Stimulated activated CD8-positive, alpha-beta memory T cell treated with anti-CD3 and anti-CD28 coated beads, Interleukin-12 subunit alpha, Interleukin-12 subunit beta, amount 100 ng/mL, for 24 hours (primary cell): ENCODE data around the gene SNTG2.

Experiments
- DNase-seq: peaks from one replicate; pipeline ENCODE4 v3.0.0-alpha.2; 2020; ENCODE audit errors: extremely low read depth

The SNTG2 gene

DNA sequence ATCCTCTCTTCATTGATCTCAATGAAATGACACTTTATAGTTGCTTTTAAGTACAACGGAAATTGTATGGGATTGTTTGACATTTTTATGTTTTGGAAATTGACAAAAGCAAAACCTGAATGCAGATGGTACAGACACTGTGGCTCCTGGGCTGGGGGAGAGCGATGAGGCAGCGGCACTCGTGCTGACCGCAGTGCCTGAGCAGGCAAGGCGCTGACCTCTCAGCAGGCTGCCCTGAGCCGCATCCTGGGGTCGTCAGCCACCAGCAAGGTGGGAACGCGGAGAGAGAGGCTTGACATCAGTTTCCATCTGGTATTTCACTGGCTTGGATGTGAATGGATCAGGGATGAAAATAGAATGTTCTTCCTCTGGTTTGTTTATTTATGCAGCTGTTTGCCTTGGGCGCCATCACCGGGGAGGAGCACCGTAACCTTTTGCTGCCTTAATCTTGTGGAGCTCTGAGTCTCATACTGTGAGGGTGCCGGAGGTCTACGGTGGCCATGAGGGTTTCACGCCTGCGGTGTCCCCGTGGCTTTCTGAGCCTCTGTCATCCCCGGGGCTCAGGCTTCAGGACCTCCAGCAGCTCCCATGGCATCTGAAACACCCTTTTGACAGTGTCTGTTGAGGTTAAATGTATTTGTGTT, 367.8 kb downstream of the SNTG2 start:
- DNase-seq, result no peak

- no peak for DNase-seq
Observed at GRCh38 chr2:1319393-1319792, 368.7 kb downstream of the SNTG2 start.

DNA sequence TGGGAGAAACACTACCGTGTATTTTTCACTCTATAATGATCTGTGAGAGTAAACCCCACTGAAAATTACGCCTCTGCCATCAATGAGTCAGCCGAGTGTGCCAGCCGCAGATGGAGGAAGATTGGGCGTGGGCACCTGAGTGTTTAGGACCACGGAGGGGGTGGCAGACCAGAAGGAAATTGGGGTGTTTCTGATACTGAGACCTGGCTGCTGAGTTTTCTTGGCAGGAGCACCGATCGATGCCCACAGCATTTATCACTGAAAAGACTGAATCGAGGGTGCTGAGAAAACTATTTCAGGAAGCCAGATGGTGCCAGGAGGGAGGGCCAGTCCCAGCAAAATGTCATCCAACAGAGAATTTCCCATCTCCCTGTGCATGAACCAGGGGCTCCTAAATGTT, 370.7 kb downstream of the SNTG2 start:
- DNase-seq, result no peak

DNA sequence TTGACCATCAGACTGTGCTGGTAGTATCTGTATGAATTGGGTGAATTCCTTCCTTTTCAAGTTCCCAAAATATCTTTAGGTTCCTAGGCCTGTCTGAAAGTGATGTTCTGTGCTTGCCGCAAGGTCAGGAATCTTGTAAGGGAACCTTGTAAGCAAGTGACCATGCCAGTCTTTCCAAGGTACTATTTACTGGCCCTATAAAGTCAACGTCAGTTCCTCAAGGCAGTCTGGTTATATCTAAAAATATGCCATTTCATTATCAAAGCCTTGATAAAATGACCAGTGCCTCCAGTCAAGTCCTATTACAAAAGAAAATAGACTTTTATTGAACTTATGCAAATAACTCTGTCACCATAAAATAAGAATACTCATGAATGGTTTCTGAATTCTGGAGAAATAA, 374.2 kb downstream of the SNTG2 start:
- no peak for DNase-seq

GRCh38 chr2:1328684-1329083, 378.0 kb downstream of the SNTG2 start:
- DNase-seq, result no peak

DNA sequence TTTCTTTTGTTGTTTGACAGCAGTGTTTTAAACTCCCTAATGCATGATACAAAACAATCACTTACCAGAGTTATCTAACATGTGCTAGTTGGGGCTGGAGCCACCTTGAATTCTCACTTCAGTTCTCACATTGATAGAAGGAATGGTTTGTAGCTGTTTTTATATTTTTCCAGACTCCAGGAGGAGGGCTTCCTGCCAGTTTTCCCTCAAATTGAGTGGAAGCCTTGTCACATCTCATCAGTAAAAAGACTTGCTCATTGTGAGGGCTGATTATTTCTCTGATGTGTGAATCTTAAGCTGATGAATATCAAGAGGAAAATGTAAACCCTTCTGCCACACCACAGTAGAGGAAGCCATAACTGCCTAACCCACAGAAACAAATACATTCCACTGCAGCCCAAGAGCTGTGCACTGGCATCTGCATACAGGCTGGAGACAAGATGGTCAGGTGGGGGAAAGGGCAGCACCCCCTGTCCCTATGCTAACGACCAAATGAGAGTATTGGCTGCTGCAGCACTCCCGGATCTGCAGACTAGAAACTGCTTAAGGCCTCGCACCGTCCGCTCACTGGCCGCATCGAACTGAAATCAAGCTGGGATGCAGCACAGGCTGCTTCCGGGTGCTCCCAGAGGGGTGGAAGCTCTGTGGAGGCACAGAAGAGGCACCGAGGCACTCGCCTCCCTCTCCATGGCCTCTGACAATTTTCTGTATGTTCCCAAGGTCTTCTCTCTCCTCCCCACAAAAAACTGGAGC, 388.9 kb downstream of the SNTG2 start:
- DNase-seq, result no peak

GRCh38 chr2:1340141-1340512, 389.5 kb downstream of the SNTG2 start:
- DNase-seq, result no peak

GRCh38 chr2:1341404-1342120, 390.9 kb downstream of the SNTG2 start:
- DNase-seq, result no peak

DNA sequence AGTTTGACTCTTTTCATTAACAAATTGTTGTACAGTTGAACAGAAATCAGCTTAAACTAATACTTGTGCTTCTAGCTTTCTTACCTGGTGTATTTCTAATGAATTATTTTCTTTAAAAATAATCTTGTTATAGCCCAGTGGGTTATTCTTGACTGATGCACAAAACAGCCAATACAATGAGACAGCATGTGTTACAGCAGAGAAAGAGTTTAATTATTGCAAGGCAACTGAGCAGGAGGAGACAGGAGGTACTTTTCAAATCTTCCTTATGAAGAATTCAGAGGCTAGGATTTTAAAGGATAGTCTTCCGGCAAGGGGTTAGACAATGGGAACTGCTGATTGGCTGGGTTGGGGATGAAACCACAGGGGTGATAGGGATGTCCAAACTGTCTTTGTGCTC, 398.1 kb downstream of the SNTG2 start:
- no peak for DNase-seq

DNA sequence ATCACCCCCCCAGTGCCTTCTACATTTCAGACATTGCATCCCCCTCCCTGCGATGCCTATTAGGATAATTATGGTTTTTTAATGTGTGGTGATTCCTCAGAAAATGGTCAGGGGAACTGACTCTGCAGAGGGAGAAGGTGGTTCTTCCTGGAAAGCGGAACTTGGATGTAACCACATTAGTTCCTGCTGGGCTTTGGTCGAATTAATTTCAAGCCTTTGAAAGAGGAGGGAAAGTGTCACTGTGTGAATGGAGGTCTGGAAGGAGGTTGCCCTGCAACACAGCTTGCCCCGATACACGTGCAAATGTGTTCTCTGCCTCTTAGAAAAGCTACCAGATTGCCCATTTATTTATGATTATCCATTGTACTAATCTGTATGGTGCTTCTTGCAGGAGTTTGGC, 399.5 kb downstream of the SNTG2 start:
- no peak for DNase-seq

- no peak for DNase-seq
Observed at GRCh38 chr2:1353124-1353523, 402.5 kb downstream of the SNTG2 start.

DNA sequence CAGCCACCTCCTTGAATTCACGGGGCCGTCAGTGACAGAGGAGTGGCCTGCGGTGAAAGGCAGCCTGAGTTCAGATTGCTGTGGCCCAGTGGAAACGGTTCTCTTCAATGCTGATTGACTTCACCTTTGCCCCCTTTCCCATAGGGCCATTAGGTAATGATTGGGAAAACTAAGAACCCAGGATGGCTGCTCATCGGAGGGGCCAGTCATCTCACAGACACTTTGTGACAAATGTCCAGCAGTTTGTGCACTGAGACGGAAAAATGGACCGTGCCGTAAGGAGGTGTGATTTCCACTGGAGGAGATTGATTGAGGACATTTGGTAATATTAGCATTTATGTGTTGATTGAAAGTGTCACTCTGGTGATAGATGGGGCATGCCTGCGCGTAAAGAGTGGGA, 402.9 kb downstream of the SNTG2 start:
- DNase-seq, result no peak

DNA sequence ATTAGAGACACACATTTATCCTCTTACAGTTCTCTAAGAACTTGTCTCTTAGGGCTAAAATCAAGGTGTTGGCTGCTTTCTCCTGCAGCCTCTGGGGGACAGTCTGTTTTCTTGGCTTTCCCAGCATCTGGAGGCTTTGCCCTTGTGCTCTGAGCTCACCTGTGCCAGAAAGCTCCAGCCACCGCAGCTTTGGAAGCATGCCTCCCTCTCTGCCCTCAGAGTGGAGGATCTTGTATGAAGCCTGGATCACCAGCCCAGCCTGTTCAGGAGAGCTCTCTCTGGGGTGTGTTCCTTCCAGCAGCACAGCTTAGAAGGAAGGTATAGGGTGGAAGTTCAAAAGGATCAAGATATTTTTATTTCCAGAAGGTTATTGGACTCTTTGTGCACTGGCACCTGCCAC, 409.5 kb downstream of the SNTG2 start:
- no peak for DNase-seq

GRCh38 chr2:1360557-1361250, 410.1 kb downstream of the SNTG2 start:
- no peak for DNase-seq

DNA sequence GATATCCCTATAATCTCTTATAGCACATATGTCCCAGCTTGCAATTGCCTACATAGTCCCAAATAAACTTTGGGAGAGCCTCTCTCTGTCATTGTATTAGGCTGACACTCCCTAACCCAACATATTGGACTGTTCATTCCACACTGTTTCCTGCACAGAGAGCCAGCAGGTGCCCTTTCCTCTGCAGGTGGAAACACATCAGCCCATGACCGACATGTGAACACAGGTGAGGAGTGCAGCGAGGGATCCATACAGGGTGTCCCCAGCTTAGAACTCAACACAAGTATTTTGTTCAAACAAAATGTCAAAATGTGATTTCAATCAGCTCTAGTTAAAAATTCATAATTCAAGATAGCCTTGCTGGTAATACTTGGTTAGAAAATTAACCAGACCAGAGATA, 412.7 kb downstream of the SNTG2 start:
- DNase-seq, result no peak

DNA sequence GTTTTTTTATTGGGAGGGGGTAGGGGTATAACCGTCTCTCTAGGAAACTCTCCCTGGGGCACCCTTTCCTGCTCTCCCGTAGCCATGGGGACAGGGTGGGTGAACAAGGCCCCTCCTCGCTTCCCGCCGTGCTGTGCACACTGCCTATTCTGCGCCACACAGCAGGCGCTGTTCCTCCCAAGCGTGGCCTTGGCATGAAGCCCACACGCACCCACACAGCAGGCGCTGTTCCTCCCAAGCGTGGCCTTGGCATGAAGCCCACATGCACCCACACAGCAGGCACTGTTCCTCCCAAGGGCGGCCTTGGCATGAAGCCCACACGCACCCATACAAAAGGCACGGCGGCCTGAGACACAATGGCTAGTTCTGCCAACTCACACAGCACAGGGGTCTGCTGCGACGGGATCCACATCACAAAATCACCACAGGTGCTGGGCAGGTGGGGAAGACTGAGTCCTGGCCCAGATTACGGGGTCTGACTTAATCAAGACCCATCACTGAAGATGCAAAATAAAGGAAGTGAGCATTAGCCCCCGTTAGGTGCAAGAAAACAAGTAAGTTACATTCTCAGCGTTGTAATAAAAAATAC, 416.0 kb downstream of the SNTG2 start:
- DNase-seq, result no peak

DNA sequence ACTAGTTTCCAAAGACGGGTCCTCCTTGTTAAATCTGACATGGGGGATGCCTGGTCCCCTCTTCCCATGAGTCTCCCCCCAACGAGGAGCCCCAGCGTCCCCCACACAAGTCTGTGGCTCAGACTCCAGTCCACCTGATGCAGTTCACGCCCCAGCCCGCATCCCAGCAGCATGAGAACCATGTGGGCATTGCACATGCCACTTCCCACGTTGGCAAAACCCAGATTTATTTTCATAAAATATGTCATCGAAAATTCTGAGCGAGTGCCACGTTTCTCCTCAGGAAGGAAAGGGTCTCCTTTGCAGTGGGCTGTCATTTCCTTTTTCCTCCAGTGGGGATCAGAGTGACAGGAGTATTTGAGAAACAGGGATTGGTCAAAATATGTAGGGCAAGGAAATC, 417.0 kb downstream of the SNTG2 start:
- no peak for DNase-seq

DNA sequence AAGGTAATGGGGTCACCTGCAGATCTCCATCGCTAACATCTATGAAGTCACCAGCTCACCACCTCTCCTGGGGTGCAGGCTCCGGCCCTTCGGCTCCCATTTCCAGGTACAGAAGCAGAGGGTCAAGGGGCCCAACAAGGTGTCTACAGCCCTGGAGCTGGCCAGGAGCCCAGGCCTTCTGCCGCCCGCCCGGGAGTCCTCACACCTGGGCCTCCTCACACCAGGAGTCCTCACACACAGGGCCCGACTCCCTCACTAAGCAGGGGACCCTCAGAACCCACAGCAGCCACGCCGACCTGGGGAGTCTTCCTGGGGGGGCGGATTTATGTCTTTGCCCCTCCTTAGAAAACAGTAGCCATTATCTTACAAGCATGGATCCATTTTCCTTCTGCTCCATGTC, 419.3 kb downstream of the SNTG2 start:
- DNase-seq, result no peak

DNA sequence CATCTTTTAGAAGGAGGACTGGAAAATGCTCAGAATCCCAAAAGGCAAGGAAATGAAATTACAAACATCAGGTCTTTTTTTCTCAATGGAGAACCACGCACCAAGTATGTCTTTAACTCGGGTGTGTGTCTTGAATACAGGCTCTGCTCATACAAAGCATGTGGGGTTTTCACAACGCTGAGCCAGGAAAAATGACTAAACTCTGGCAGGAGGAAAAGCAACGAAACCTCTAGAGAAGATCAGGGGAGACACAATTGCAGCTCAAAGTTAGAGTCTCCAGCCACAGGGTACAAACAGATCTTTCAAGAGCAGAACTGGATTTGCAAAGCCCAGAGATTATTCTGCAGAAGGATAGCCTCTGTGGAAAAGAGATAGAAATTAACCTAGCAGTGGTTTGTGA, 419.8 kb downstream of the SNTG2 start:
- no peak for DNase-seq

GRCh38 chr2:1371082-1371481, 420.4 kb downstream of the SNTG2 start:
- no peak for DNase-seq

- DNase-seq, result no peak
Observed at GRCh38 chr2:1373830-1374229, 423.2 kb downstream of the SNTG2 start.

- DNase-seq, result no peak
Observed at GRCh38 chr2:1374287-1374686, 423.6 kb downstream of the SNTG2 start.
